GM10266 (cell line): ENCODE data around the gene DHX16.

Source experiments
- DNase-seq: peaks from one replicate; pipeline ENCODE4 v3.0.0; 2012; ENCODE audit errors: extremely low spot score
- TF ChIP-seq, protein P1 (sequence below): IDR thresholded peaks from 2 replicates; pipeline ENCODE4 v1.5.1; 2012; ENCODE audit warnings: mild to moderate bottlenecking, low read depth; ENCODE audit not compliant: control insufficient read depth, insufficient read depth; ENCODE audit errors: missing control alignments

DHX16 gene

DNA sequence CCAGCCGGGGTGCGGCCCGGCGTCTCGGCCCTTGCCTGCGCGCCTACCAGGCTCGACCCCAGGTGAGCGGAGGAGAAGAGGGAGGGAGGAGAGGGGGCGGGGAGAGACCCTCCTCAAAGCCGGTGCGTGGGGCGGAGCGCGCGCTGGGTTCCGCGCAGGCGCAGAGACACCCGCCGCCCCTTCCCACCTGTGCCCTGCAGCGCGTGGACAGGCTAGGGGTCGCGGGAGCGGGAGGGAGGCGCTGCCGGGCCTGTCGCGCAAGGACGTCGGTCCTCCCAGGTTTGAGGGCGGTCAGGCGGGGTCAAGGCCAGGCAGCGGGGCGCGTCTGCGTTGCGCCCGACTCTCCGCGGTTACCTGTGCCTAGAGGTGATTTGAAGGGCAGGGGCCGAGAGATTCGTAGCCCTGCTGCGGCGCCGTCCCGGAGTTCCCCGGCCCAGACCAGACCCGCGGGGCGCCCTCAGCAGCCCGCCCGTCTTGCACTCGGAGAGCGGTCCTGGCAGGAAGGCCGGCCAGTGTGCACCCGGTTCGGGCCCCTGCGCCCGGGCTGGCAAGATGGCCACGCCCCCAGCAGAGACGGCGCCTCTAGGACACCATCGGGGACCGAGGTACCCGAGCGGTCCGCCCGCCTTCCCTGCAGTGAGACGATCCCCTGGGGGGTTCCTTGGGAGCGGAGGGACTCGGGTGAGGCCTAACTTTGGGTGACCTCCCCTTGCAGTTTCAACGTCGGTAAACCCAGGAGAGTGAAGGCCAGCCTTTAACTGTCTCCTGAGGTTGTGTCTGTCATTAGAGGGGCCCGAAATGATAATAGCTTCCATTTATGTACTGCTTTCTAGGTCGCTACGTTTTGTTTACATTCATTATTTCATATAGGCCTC is 25.3 kb downstream of the DHX16 start:
- peak; percentile 81 for DNase-seq
- TF ChIP-seq, protein P1, sequence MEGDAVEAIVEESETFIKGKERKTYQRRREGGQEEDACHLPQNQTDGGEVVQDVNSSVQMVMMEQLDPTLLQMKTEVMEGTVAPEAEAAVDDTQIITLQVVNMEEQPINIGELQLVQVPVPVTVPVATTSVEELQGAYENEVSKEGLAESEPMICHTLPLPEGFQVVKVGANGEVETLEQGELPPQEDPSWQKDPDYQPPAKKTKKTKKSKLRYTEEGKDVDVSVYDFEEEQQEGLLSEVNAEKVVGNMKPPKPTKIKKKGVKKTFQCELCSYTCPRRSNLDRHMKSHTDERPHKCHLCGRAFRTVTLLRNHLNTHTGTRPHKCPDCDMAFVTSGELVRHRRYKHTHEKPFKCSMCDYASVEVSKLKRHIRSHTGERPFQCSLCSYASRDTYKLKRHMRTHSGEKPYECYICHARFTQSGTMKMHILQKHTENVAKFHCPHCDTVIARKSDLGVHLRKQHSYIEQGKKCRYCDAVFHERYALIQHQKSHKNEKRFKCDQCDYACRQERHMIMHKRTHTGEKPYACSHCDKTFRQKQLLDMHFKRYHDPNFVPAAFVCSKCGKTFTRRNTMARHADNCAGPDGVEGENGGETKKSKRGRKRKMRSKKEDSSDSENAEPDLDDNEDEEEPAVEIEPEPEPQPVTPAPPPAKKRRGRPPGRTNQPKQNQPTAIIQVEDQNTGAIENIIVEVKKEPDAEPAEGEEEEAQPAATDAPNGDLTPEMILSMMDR: no peak

DNA sequence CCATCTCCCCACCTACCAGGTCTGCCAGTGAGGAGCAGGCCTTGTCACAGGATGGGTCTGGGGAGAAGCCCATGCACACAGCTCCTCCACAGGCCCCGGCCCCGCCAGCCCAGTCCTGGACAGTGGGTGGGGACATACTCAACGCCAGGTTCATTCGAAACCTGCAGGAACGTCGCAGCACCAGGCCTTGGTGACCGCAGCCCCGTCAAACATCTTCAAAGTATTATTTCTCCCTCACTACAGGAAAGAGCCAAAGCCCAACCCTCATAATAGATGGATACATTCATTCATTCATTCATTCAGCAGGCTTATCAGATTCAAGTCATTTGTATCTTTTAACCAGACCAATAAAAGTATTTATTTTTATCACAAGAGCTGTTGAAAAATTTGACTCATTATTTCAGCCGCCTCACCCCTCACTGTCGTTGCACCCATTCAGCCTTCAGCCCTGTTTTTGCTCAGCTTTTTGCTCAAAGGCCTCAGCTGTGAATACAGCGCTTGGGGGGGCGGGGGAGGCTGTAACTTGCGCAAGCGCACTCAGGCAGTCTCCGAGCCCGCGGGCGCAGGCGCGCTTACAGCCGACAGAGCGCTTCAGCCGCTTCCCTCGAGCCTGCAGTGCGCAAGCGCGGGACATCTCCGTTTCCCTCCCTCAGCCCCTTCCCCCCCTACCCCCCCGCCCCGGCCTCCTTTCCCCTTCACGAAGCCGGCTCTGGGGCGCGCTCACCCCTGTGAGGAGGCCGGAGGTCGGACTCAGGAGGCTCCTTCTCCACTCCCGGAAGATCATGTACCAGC is 26.2 kb downstream of the DHX16 start, which contains the start of gene C6orf136:
TSS of gene C6orf136 (plus strand) at position 684 of the 792 bp plus-strand sequence. CDS start at position 783, 99 bp downstream.
- DNase-seq: peak; percentile 98
- TF ChIP-seq, protein P1: no peak

DNA sequence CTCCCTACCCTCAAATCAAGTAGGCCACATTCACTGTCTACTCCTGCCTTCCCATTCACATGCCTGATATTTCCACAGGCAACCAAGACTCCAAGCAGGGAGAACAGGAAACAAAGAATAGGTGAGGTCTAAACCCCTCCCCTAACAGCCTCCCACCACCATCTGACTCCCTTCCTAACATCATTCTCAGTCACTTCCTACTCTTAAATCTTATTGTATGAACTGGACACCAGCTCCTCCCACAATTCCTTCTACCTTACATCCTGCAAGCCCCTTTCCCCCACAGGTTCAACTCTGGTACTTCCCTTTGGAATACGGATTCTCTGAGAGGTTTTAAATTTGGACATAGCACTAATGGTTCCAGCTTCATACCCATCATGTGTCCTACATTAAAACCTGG is 26.8 kb downstream of the DHX16 start:
- DNase-seq: no peak
- TF ChIP-seq, protein P1: no peak

DNA sequence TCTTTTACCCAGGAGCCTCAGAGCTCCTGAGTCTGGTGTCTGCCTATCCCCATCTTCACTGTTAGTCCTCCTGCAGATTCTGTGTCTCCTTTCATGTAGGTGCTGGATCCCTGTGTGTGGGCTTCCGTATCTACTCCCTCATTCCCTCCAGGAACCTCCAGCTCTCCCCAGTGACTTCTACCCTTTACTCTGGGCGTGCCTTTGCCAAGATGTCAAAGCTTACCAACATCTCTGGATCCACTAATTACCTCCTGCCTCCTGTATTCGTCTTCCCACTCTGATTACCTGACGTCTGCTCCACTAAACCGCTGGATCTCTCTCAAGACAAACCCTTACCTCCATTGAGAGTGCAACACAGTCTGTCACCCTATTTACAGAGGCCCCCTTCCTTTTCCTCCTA is 28.0 kb downstream of the DHX16 start:
- TF ChIP-seq, protein P1: no peak
- no peak for DNase-seq

DNA sequence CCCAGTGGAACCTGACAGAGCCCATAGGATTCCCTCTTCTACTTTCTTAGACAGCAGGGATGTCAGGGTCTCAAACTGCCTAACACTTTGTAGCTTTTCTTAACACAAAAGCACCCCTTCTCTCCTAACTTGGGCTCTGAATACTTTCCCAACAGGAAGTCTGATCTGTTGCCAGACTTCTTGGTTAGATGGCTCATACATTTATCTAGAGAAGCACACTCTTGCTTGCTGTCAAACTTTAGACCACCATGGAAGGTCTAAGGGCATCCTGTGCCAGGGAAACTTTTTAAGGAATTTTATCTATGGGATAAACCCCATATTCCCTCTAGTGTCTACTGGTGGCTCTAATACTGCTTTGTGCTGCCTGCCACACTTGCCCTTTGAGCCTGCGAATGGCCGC is 29.1 kb downstream of the DHX16 start:
- TF ChIP-seq, protein P1: no peak
- DNase-seq: no peak

DNA sequence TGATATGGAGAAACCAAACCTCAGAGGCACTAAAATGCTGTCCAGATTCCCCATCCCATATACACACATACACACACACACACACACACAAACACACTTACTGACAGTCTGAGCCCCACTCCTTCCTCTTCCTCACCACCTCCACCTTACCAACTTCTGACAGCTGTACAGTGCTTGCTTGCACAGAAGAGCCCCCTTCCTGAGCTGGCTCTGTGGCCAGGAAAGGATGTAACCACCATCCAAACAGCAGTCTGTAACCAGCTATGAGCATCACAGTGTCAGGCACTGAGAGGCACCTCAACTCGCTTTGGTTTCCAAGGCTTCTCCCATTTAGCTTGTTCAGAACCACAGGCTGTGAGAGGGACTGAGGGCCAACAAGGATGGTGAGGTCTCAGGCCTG is 31.8 kb downstream of the DHX16 start:
- TF ChIP-seq, protein P1: no peak
- DNase-seq: no peak
